ENCODE results near the gene CD59. TPM values are rescaled to one million over a fixed set of nuclear protein-coding genes. Genes with fewer than 3 reads are reported as not detected.

Gene CD59
- total RNA-seq, 1 donor from 2014 or later, result 272 TPM

DNA sequence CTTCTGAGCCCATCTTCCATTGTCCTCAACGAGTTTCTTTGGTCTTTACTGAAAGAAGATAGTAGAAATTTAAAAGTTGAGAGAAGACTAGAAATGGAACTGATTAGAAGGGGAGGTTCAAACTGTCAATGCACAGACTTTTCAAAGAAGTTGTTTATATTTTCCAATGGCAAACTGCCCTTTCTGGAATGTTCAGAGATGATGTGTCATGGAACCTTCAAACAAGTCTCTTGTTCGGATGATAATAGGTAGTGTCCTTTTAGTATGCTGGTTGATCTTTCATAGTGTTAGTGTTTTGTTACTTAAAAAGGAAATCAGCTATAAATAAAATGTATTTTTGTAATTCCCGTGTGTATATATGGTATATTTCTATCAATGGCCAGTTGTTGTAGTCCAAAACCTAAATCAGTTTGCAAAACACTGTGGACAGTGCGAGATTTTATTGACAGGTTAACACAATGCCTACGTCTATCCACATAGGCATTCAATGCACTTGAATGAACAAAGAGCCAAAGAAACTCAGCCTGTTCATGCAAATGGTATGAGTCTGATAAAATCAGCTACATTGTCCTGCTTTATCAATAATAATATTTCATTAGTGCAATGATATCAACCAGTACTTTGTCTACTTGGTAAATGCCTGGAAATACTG lies 66.5 kb downstream of the CD59 start:
- no peaks in the 10 kb centered on the region for H3K36me3 ChIP-seq
- no peaks in the 10 kb centered on the region for H3K9me3 ChIP-seq
- H3K27me3 ChIP-seq, result no peaks in the 10 kb centered on the region
- intact Hi-C loops (cut with DNase I), result no loop called here
- no peak for TF ChIP-seq POLR2AphosphoS5 (IDR thresholded peaks at IDR 0.05; ENCODE audit: insufficient read depth in 1 of 2, low read depth in 1 of 2)
- TF ChIP-seq, protein P1, sequence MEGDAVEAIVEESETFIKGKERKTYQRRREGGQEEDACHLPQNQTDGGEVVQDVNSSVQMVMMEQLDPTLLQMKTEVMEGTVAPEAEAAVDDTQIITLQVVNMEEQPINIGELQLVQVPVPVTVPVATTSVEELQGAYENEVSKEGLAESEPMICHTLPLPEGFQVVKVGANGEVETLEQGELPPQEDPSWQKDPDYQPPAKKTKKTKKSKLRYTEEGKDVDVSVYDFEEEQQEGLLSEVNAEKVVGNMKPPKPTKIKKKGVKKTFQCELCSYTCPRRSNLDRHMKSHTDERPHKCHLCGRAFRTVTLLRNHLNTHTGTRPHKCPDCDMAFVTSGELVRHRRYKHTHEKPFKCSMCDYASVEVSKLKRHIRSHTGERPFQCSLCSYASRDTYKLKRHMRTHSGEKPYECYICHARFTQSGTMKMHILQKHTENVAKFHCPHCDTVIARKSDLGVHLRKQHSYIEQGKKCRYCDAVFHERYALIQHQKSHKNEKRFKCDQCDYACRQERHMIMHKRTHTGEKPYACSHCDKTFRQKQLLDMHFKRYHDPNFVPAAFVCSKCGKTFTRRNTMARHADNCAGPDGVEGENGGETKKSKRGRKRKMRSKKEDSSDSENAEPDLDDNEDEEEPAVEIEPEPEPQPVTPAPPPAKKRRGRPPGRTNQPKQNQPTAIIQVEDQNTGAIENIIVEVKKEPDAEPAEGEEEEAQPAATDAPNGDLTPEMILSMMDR (IDR thresholded peaks at IDR 0.05), result no peak
- no peak for TF ChIP-seq POLR2A (IDR thresholded peaks at IDR 0.05)
- H3K4me1 ChIP-seq, result no peaks in the 10 kb centered on the region
- DNase-seq (ENCODE audit: extremely low spot score in 2 of 2), result no peak
- no peak overlapping the region for H3K27ac ChIP-seq
- H3K4me3 ChIP-seq, result no peak overlapping the region

DNA sequence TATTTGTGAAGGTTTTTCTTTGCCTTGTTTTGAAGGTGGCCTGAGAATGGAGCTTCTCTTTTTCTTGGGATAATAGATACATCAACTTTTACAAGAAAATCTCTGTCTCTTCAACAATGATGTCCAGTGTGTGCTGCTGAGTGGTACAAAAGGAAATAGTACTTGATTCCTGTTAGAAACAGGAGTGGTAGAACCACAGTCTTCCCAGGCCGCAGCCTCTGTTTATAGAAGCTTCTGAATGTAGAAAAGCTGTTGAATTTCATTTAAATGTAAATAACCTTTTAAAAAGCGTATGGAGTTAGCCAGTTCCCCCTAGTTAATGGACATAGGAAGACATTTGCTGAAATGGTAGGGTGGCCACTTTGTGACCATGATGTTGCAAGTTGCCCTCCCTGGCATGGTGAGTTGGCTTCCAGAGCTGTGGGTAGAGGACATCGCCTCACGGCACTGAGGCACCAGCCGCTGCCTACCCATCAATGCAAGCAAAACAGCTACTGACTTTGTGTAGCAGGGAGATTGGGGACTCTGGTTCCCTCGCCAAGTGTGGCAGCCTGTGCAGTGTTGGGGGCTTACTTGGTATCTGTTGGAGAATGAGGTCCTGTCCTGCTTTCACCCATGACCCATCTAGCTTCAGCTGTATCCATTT lies 67.1 kb downstream of the CD59 start:
- TF ChIP-seq, protein P1 (IDR thresholded peaks at IDR 0.05), result no peak
- no peak for TF ChIP-seq POLR2AphosphoS5 (IDR thresholded peaks at IDR 0.05; ENCODE audit: insufficient read depth in 1 of 2, low read depth in 1 of 2)
- TF ChIP-seq POLR2A (IDR thresholded peaks at IDR 0.05), result no peak
- Histone ChIP-seq H3K36me3 (no peaks in the 10 kb centered on the region), H3K4me1 (no peaks in the 10 kb centered on the region), H3K27ac (no peak overlapping the region), H3K27me3 (no peaks in the 10 kb centered on the region), H3K9me3 (no peaks in the 10 kb centered on the region), H3K4me3 (no peak overlapping the region)
- intact Hi-C loops (cut with DNase I), result no loop called here
- peak in 1 of 2 donors; percentile 62 for DNase-seq (ENCODE audit: extremely low spot score in 2 of 2)

DNA sequence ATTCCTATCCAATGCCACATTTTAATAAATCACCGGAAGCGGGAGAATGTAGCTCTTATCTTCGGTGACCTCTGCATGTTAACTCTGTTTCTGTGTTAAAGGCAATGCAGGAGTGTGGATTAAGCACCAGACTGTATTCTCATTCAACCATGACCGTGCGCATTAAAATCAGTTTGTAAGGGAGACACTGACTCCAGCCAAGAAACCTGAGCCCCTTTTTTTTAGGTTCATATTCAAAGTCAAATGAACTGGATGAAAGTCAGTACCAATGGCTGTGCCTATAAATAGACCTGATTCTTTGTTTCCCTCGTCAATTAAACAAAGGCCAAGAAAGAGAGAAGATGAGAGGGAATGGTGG lies 67.8 kb downstream of the CD59 start:
- H3K36me3 ChIP-seq, result no peaks in the 10 kb centered on the region
- H3K27me3 ChIP-seq, result no peaks in the 10 kb centered on the region
- TF ChIP-seq, protein P1 (IDR thresholded peaks at IDR 0.05), result no peak
- no peak for TF ChIP-seq POLR2A (IDR thresholded peaks at IDR 0.05)
- no peak for TF ChIP-seq POLR2AphosphoS5 (IDR thresholded peaks at IDR 0.05; ENCODE audit: insufficient read depth in 1 of 2, low read depth in 1 of 2)
- H3K4me1 ChIP-seq, result no peaks in the 10 kb centered on the region
- no peak overlapping the region for H3K4me3 ChIP-seq
- intact Hi-C loops (cut with DNase I), result no loop called here
- H3K9me3 ChIP-seq, result no peaks in the 10 kb centered on the region
- H3K27ac ChIP-seq, result no peak overlapping the region
- DNase-seq (ENCODE audit: extremely low spot score in 2 of 2), result no peak

DNA sequence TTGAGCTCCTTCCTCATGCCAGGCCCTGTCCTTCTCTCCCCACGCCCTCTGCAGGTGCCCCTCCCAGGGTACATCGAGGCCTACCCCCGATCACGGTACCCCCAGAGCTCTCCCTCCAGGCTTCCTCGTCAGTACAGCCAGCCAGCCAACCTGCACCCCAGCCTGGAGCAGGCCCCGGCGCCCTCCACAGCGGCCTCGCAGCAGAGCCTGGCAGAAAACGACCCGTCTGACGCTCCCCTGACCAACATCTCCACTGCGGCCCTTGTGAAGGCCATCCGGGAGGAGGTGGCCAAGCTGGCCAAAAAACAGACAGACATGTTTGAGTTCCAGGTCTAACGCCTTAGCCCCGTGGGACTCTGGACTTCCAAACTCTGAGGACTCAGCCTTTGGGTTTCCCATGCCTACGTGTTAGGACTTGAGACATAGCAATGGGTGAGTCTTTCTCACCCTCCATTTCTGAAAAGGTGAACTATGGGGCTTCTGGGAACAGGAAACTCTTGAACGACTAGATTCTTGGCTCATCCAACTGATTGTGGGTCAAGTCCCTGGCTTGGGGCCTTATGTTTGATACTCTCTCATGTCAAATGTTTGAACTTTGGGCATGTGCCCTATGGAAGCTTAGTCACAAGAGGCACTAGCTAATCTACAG lies 68.3 kb downstream of the CD59 start:
- Histone ChIP-seq H3K4me3 (no peak overlapping the region), H3K9me3 (no peaks in the 10 kb centered on the region), H3K27ac (no peak overlapping the region), H3K4me1 (no peaks in the 10 kb centered on the region), H3K36me3 (no peaks in the 10 kb centered on the region), H3K27me3 (no peaks in the 10 kb centered on the region)
- TF ChIP-seq POLR2AphosphoS5 (IDR thresholded peaks at IDR 0.05; ENCODE audit: insufficient read depth in 1 of 2, low read depth in 1 of 2) (peak in 1 of 2 donors; percentile 14), POLR2A (IDR thresholded peaks at IDR 0.05) (no peak)
- intact Hi-C loops (cut with DNase I), result no loop called here
- peak in 1 of 2 donors; percentile 78 for DNase-seq (ENCODE audit: extremely low spot score in 2 of 2)

DNA sequence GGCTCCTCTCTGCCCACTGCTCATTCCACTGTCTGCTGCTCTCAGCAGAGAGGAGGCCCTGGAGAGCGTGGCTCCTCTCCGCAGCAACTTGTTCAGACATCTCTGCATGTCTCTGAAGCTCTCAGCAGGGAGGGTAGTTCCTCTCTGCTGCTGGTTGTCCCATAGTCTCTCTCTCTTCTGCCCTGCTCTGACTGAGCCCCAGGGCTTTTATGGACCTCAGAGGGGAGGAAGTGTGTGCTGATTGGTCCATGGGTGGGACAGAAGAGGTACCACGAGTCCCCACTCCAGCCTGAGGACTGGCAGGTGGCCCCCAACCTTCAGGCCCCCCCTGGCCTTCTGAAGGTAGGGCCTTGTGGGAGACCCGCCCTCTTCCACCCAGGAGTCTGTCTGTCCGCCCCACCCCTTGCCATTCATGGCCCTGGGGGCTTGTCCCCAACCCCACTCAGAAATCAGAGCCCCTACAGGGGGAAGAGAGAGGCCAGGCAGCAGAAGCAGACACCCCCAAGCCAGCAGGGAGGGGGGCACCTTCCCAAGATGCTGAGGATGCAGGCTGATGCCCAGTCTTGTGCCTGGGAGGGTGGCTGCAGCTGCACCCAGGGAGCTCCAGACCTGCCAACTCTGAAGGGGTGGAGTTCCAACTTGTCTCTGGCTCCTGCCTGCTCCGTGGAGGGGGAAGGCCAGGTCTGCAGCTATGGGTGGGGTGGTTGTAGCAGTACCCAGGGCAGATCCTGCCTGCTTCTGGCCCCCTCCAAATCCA lies 70.7 kb downstream of the CD59 start:
- Histone ChIP-seq H3K27ac (no peak overlapping the region), H3K9me3 (no peaks in the 10 kb centered on the region), H3K4me3 (no peak overlapping the region), H3K27me3 (no peaks in the 10 kb centered on the region), H3K36me3 (no peaks in the 10 kb centered on the region), H3K4me1 (no peaks in the 10 kb centered on the region)
- TF ChIP-seq, protein P1 (IDR thresholded peaks at IDR 0.05), result no peak
- TF ChIP-seq POLR2A (IDR thresholded peaks at IDR 0.05), result no peak
- no peak for TF ChIP-seq POLR2AphosphoS5 (IDR thresholded peaks at IDR 0.05; ENCODE audit: insufficient read depth in 1 of 2, low read depth in 1 of 2)
- intact Hi-C loops (cut with DNase I), result no loop called here
- DNase-seq (ENCODE audit: extremely low spot score in 2 of 2), result peak in 1 of 2 donors; percentile 71
